ENCODE data around the gene ZNF500. TPM values are rescaled to one million over a fixed set of nuclear protein-coding genes. Genes with fewer than 3 reads are reported as not detected.

Gene ZNF500
- total and polyA plus RNA-seq, 10 of the 15 experiments (the other 5 are each of a cell fraction or from before 2014, with no cell fraction given) = 0.99 to 13.1 (median 5.5) TPM

DNA sequence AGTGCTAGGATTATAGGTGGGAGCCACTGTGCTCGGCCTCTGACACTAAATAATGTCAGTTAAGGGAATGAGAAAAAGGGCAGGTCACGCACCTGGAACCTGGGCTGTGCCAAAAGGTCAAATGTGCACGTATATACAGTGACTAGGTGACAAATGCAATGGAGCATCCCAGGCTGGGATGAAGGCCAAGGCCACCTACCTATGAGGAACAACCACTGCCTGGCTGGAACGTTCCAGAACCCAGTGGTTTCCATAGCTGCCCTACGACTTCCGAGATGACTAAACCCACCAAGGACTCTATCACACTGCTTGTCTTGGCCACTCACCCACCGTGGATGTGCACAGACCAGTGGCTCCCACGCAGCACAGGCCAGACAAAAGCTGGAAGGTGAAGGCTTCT lies 16.1 kb downstream of the ZNF500 start (continued):
- TF ChIP-seq, protein P1, sequence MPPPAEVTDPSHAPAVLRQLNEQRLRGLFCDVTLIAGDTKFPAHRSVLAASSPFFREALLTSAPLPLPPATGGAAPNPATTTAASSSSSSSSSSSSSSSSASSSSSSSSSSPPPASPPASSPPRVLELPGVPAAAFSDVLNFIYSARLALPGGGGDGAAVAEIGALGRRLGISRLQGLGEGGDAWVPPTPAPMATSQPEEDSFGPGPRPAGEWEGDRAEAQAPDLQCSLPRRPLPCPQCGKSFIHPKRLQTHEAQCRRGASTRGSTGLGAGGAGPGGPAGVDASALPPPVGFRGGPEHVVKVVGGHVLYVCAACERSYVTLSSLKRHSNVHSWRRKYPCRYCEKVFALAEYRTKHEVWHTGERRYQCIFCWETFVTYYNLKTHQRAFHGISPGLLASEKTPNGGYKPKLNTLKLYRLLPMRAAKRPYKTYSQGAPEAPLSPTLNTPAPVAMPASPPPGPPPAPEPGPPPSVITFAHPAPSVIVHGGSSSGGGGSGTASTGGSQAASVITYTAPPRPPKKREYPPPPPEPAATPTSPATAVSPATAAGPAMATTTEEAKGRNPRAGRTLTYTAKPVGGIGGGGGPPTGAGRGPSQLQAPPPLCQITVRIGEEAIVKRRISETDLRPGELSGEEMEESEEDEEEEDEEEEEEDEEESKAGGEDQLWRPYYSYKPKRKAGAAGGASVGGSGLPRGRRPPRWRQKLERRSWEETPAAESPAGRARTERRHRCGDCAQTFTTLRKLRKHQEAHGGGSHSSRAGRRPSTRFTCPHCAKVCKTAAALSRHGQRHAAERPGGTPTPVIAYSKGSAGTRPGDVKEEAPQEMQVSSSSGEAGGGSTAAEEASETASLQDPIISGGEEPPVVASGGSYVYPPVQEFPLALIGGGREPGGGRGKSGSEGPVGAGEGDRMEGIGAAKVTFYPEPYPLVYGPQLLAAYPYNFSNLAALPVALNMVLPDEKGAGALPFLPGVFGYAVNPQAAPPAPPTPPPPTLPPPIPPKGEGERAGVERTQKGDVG (CRISPR knock-in tag; IDR thresholded peaks at IDR 0.05) = no peak

DNA sequence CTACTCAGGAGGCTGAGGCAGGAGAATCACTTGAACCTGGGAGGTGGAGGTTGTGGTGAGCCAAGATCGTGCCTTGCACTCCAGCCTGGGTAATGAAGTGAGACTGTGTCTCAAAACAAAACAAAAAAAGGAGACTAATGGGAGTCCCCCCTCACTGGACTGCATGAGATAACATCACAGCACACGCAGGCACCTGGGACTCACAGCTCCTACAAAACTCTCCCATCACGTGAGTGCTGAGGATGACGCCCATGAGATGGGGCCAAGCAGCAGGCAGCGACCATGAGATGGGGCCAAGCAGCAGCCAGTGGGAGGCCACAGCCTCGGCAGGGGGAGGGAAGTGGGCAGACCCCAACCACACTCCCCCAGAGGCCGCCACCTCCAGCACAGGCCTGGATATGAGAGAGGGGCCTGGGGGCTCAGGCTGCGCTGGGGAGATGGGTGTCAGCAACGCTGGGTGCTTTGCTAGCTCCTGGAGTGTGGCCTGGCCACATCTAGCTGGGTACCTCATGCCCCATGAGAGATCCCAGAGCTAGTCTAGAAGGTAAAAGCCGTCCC lies 17.2 kb downstream of the ZNF500 start:
- in situ Hi-C loops (cut with MboI) = no loop called here
- Histone ChIP-seq H3K9ac (ENCODE audit: control insufficient read depth, insufficient read depth, low read length) (no peak overlapping the region; the same call in 1 of the 2 replicates), H4K20me1 (ENCODE audit: control insufficient read depth, insufficient read depth) (no peaks in the 10 kb centered on the region), H3K27ac (ENCODE audit: control insufficient read depth, insufficient read depth) (no peak overlapping the region), H2AFZ (ENCODE audit: control insufficient read depth, low read depth, low read length) (no peak overlapping the region), H3K4me1 (ENCODE audit: control insufficient read depth, insufficient read depth, low read length) (peaks cover 12% of the 10 kb centered on the region), H3K4me2 (ENCODE audit: control insufficient read depth, insufficient read depth) (no peak overlapping the region), H3K36me3 (ENCODE audit: control insufficient read depth in 2 of 2, insufficient read depth in 2 of 2, low read length in 1 of 2) (peaks cover 4 to 14% of the 10 kb centered on the region in 2 experiments), H3K9me3 (replicated peaks; ENCODE audit: control insufficient read depth, insufficient read depth, low read length) (peaks cover under 1% of the 10 kb centered on the region; the same call in 1 of the 3 replicates), H3K27me3 (replicated peaks in 1 of 2; ENCODE audit: control insufficient read depth in 2 of 2, insufficient read depth in 2 of 2, low read length in 1 of 2) (no peaks in the 10 kb centered on the region), H3K4me3 (no peak overlapping the region), H3K79me2 (ENCODE audit: control insufficient read depth, insufficient read depth, low read length) (no peaks in the 10 kb centered on the region)
- POLR2A ChIA-PET = interaction anchor here (0.5 to 1.6 kb wide), 3 partner anchors 12 to 122 kb away, joined by 3 to 5 read pairs (median 4); partner anchors contain the start of gene DNAAF8
- 57% methylated on average over 10 of the region's 10 CpGs for WGBS (ENCODE audit: insufficient coverage, insufficient replicate concordance, low lambda C conversion rate, missing lambda C conversion rate)
- no peak for FAIRE-seq
- SMC1A ChIA-PET (ENCODE audit: uncharacterized antibody, unreplicated experiment) = no interaction called here
- intact Hi-C loops (cut with micrococcal nuclease; ENCODE audit: unreplicated experiment) = no loop called here
- RAD21 ChIA-PET (ENCODE audit: unreplicated experiment) = interaction anchor here (1.2 kb wide), 1 partner anchor 19 kb away, joined by 3 read pairs; no protein-coding TSS in a partner anchor
- DNase-seq (ENCODE audit: low read depth, low spot score) = no peak
- ATAC-seq = peak; percentile 63
- CTCF ChIA-PET = interaction anchor here (0.9 kb wide), 1 partner anchor 15 kb away, joined by 3 read pairs; the partner anchor contains the start of gene DNAAF8
- no TSS peak for BruUV-seq (replicated peaks)
- TF ChIP-seq EZH2 (IDR thresholded peaks at IDR 0.05; ENCODE audit: borderline replicate concordance, control insufficient read depth, low read depth, low read length) (no peak), MTA2 (IDR thresholded peaks at IDR 0.05; ENCODE audit: low read depth) (no peak), ETV6 (conservative IDR thresholded peaks at IDR 0.05 in 1 of 2, IDR thresholded peaks at IDR 0.05 in 1 of 2; ENCODE audit: borderline replicate concordance in 1 of 2, low read depth in 1 of 2) (no peak), CHD2 (IDR thresholded peaks at IDR 0.05; ENCODE audit: borderline replicate concordance, low read depth, low read length) (no peak), SREBF2 (IDR thresholded peaks at IDR 0.05; ENCODE audit: low read length) (no peak)
- TF ChIP-seq, protein P2, sequence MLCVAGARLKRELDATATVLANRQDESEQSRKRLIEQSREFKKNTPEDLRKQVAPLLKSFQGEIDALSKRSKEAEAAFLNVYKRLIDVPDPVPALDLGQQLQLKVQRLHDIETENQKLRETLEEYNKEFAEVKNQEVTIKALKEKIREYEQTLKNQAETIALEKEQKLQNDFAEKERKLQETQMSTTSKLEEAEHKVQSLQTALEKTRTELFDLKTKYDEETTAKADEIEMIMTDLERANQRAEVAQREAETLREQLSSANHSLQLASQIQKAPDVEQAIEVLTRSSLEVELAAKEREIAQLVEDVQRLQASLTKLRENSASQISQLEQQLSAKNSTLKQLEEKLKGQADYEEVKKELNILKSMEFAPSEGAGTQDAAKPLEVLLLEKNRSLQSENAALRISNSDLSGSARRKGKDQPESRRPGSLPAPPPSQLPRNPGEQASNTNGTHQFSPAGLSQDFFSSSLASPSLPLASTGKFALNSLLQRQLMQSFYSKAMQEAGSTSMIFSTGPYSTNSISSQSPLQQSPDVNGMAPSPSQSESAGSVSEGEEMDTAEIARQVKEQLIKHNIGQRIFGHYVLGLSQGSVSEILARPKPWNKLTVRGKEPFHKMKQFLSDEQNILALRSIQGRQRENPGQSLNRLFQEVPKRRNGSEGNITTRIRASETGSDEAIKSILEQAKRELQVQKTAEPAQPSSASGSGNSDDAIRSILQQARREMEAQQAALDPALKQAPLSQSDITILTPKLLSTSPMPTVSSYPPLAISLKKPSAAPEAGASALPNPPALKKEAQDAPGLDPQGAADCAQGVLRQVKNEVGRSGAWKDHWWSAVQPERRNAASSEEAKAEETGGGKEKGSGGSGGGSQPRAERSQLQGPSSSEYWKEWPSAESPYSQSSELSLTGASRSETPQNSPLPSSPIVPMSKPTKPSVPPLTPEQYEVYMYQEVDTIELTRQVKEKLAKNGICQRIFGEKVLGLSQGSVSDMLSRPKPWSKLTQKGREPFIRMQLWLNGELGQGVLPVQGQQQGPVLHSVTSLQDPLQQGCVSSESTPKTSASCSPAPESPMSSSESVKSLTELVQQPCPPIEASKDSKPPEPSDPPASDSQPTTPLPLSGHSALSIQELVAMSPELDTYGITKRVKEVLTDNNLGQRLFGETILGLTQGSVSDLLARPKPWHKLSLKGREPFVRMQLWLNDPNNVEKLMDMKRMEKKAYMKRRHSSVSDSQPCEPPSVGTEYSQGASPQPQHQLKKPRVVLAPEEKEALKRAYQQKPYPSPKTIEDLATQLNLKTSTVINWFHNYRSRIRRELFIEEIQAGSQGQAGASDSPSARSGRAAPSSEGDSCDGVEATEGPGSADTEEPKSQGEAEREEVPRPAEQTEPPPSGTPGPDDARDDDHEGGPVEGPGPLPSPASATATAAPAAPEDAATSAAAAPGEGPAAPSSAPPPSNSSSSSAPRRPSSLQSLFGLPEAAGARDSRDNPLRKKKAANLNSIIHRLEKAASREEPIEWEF (IDR thresholded peaks at IDR 0.05; ENCODE audit: insufficient replicate concordance, low read depth, low read length) = no peak
- TF ChIP-seq, protein P3, sequence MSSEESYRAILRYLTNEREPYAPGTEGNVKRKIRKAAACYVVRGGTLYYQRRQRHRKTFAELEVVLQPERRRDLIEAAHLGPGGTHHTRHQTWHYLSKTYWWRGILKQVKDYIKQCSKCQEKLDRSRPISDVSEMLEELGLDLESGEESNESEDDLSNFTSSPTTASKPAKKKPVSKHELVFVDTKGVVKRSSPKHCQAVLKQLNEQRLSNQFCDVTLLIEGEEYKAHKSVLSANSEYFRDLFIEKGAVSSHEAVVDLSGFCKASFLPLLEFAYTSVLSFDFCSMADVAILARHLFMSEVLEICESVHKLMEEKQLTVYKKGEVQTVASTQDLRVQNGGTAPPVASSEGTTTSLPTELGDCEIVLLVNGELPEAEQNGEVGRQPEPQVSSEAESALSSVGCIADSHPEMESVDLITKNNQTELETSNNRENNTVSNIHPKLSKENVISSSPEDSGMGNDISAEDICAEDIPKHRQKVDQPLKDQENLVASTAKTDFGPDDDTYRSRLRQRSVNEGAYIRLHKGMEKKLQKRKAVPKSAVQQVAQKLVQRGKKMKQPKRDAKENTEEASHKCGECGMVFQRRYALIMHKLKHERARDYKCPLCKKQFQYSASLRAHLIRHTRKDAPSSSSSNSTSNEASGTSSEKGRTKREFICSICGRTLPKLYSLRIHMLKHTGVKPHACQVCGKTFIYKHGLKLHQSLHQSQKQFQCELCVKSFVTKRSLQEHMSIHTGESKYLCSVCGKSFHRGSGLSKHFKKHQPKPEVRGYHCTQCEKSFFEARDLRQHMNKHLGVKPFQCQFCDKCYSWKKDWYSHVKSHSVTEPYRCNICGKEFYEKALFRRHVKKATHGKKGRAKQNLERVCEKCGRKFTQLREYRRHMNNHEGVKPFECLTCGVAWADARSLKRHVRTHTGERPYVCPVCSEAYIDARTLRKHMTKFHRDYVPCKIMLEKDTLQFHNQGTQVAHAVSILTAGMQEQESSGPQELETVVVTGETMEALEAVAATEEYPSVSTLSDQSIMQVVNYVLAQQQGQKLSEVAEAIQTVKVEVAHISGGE (CRISPR knock-in tag; IDR thresholded peaks at IDR 0.05) = no peak
